Activated naive CD4-positive, alpha-beta T cell treated with anti-CD3 and anti-CD28 coated beads, Interleukin-2, amount 10 ng/mL, durations not matched to agents 7 days and 5 days (primary cell): Measurements from ENCODE around the gene NOS1AP.
"Not testable (repeated sequence)": the region's sequence is repeated elsewhere in the genome, so short reads cannot be mapped to it uniquely, and the experiment has no call there.

Experiments
- CTCF ChIA-PET: fragments of 350-600 bp; sonication (Branson Sonifier 250); formaldehyde crosslinking; loops from one replicate; lab custom pipeline; 2021; ENCODE audit warnings: antibody characterized with exemption; lab: Charles Lee
- DNase-seq: peaks from one replicate; pipeline ENCODE4 v3.0.0-alpha.2; 2020
- H3K27ac Mint-ChIP-seq: one replicate; pipeline ENCODE4 v1.8.0; 2021; ENCODE audit warnings: mild to moderate bottlenecking, moderate library complexity, mixed read lengths
- H3K27me3 Mint-ChIP-seq: one replicate; pipeline ENCODE4 v1.8.0; 2021; ENCODE audit warnings: mild to moderate bottlenecking, mixed read lengths
- H3K36me3 Mint-ChIP-seq: one replicate; pipeline ENCODE4 v1.8.0; 2021; ENCODE audit warnings: mixed read lengths
- H3K4me1 Mint-ChIP-seq: one replicate; pipeline ENCODE4 v1.8.0; 2021; ENCODE audit warnings: mixed read lengths
- H3K4me3 Mint-ChIP-seq: one replicate; pipeline ENCODE4 v1.8.0; 2021; ENCODE audit warnings: mild to moderate bottlenecking, moderate library complexity, mixed read lengths
- H3K9me3 Mint-ChIP-seq: one replicate; pipeline ENCODE4 v1.8.0; 2021; ENCODE audit warnings: mixed read lengths

NOS1AP gene

DNA sequence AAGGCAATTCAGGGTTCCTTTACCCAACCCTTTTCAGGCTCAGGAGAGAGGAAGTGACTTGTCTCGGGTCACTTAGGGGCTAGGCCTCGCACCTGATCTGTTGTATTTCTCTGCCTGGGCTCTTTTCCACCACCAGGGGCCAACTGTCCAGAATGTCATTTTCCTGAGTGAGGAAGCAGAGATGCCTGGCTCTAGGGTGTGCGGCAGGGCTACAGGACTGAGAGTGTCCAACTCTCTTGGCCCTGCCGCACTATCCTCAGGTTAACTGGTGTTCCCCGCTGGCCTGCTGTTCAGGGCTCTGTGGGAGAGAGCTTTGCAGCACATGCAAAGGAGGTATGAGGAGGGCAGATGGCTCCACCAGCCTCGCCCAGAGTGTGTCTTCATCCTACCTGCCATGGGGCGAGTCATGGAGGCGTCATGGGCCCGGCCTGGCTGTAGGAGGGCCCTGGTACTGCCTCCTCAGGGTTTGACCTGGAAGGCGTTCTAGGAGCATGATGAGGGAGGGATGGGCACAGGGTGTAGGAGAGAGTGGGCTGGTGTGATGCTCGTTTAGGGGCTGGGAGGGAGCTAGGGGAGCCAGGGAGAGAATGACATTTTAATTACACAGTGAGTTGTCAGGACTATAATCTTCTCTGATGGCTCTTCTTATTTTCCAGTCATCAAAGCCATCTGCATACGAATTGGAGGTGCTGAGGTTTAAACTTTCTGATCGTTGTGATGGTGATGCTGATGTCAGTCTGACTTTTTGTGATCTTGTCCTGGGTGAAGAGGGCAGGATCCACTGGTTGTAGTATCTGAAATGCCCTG, 128.3 kb downstream of the NOS1AP start:
- H3K27me3 Mint-ChIP-seq: peaks cover 9% of the 10 kb centered on the region
- H3K4me3 Mint-ChIP-seq: no peak overlapping the region
- H3K4me1 Mint-ChIP-seq: no peaks in the 10 kb centered on the region
- H3K27ac Mint-ChIP-seq: no peak overlapping the region
- CTCF ChIA-PET: no interaction called here
- DNase-seq: no peak
- no peaks in the 10 kb centered on the region for H3K36me3 Mint-ChIP-seq
- H3K9me3 Mint-ChIP-seq: no peaks in the 10 kb centered on the region

DNA sequence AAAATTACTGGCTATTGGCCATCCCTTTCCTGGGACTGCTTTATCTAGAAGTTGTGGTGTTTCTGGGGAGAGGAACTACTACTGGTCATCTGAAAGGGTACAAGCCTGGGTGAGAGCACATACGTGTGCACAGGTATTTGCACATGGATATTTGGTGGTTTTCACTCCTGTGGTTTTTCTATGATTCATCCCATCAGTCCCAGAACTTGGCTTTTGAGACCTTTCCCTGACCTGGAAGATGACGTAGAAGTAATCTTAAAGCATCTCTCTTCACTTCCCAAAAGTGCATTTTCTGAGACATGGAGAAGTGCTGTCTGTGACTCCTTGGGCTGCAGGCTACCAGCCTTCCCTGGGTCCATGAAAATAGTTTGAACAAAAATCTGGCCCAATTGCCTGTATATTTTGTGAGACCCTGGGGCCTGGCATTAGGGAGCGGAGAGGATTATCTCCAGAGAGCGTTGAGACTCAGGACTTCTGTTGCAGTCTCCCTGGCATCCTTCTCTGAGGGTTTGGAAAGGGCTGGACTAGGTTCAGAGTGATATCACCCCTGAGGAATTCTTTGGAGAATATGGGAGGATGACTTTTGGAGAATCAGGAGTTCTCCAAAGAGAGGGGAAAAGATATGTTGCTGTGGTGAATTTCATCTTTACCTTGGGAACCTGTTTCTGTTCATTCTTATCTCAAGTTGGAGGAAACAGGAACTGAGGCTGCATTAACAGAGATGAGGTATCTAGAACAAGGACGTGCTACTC, 130.8 kb downstream of the NOS1AP start:
- no peak overlapping the region for H3K4me3 Mint-ChIP-seq
- CTCF ChIA-PET: no interaction called here
- no peaks in the 10 kb centered on the region for H3K9me3 Mint-ChIP-seq
- H3K27ac Mint-ChIP-seq: no peak overlapping the region
- H3K4me1 Mint-ChIP-seq: no peaks in the 10 kb centered on the region
- peaks cover 13% of the 10 kb centered on the region for H3K27me3 Mint-ChIP-seq
- DNase-seq: no peak
- H3K36me3 Mint-ChIP-seq: no peaks in the 10 kb centered on the region

DNA sequence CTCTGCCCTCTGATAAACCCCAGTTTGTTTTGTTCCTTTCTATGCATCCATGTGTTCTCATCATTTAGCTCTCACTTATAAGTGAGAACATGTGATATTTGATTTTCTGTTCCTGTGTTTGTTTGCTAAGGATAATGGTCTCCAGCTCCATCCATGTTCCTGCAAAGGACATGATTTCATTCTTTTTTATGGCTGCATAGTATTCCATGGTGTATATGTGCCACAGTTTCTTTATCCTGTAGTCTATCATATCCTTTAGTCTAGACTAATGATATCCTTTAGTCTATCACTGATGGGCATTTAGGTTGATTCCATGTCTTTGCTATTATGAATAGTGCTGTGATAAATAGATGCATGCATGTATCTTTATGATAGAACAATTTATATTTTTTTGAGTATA, 131.6 kb downstream of the NOS1AP start:
- CTCF ChIA-PET, H3K9me3 Mint-ChIP-seq, H3K36me3 Mint-ChIP-seq, DNase-seq, H3K4me3 Mint-ChIP-seq, H3K27ac Mint-ChIP-seq, H3K4me1 Mint-ChIP-seq: not testable (repeated sequence)
- H3K27me3 Mint-ChIP-seq: peaks cover 13% of the 10 kb centered on the region

DNA sequence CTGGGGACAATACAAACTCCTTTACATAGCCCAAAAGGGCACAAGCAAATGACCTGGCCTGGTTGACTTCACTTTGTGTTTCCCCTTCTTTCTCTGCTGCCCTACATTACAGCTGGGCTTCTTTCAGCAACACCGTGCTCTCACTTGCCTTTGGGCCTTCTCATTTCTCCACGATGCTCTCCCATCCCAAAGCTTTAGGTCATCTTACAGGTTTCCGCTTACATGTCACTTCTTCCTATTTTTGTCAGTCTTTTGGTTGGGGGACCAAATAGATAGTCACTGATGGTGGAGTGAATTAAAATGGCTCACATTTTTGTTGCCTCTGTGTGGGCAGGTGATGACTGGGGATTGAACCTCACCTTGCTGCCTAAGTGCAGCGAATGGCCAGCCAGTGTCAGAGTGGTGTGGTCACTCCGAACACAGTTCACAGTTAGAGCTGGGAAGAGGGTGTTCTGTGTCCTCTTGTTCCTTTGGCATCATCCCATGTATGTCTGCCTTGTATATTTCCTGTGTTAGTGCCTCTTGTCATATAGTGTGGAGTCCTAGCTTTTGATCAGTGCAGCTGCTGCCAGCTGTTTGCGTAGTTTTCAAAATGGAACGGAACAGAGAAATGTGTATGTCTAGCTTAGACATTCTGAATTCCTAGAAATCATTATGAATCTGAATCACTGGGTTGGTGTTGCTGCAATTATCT, 134.8 kb downstream of the NOS1AP start:
- CTCF ChIA-PET: no interaction called here
- Mint-ChIP-seq H3K4me3 (no peak overlapping the region), H3K27ac (no peak overlapping the region), H3K9me3 (no peaks in the 10 kb centered on the region), H3K27me3 (peaks cover 13% of the 10 kb centered on the region), H3K4me1 (no peaks in the 10 kb centered on the region), H3K36me3 (no peaks in the 10 kb centered on the region)
- no peak for DNase-seq

DNA sequence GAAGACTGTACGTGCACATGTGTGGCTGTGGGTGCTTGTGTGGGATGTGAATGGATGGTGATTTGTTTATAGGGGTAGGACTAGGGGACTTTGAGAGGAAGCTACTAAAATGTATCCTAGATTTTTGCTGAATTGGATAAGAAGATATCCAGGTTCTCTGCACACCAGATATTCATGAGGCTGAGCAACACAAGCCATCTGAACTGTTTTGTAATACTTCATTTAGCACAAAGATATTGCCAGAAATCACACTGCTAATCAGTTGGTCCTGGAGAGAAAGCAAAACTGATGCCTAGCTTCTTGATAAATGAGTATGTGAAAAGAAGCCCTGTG, 135.3 kb downstream of the NOS1AP start:
- DNase-seq: no peak
- Mint-ChIP-seq H3K4me3 (no peak overlapping the region), H3K9me3 (no peaks in the 10 kb centered on the region), H3K27ac (no peak overlapping the region), H3K36me3 (no peaks in the 10 kb centered on the region), H3K27me3 (peaks cover 13% of the 10 kb centered on the region), H3K4me1 (no peaks in the 10 kb centered on the region)
- CTCF ChIA-PET: no interaction called here

DNA sequence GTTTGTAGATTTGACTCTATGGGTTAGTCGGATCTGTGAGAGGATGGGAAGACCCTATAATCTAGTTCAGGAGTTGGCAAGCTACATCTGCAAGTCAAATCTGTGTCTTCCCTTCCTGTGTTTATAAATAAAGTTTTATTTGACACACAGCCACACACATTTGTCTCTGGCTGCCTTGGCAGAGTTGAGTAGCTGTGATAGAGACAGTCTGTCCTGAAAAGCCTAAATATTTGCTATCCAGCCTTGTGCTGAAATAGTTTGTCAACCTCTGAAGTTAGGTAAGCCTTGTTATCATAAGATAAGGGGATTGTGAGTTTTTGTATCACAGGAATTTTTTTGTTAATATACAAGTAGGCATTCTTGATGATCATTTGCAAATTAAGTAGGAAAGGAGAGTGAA, 136.8 kb downstream of the NOS1AP start:
- CTCF ChIA-PET: no interaction called here
- DNase-seq: no peak
- Mint-ChIP-seq H3K27me3 (peaks cover 13% of the 10 kb centered on the region), H3K9me3 (no peaks in the 10 kb centered on the region), H3K4me1 (no peaks in the 10 kb centered on the region), H3K36me3 (no peaks in the 10 kb centered on the region), H3K4me3 (no peak overlapping the region), H3K27ac (no peak overlapping the region)

DNA sequence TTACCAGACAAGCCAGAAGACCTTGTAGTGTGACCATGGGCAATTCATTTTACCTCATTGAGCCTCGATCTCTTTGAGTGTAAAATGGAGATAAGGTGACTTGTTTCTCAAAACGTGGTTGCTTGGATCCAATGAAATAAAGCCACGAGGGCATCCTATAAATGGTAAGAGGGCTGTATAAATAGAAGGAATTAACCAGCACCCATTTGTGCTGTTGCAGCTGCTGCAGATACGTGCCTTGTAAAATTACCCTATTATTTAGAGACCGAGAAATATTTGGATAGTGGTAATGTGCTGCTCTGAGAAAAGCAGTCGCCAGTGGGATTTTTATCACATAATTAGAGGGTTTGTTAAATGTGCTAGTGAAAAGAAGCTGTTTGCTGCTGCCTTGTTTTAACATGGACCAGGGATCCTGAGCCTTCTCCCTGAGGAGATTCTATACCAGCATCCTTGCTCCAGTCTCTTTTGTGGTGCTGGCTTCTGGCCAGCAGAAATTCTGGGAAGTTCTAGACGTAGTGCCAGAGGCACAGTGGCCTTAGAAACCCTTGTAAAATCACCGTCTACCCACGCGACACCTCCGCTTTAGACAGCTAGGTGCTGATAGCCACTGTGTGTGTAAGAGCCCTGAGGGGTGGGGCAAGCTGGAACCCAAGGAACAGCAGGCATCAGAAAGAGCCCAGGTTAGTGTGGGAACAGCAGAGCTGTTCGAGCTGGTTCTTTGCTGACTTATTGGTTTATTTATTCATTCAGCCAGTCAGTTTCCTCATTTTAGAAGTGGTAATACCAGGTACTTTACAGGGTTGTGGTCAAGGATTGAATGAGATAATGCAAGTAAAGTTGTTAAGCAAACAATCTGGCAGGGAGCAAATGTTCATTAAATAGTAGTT, 137.5 kb downstream of the NOS1AP start:
- Mint-ChIP-seq H3K9me3 (no peaks in the 10 kb centered on the region), H3K36me3 (no peaks in the 10 kb centered on the region), H3K27ac (no peak overlapping the region), H3K4me1 (no peaks in the 10 kb centered on the region), H3K27me3 (peaks cover 8% of the 10 kb centered on the region), H3K4me3 (no peak overlapping the region)
- no peak for DNase-seq
- CTCF ChIA-PET: no interaction called here

DNA sequence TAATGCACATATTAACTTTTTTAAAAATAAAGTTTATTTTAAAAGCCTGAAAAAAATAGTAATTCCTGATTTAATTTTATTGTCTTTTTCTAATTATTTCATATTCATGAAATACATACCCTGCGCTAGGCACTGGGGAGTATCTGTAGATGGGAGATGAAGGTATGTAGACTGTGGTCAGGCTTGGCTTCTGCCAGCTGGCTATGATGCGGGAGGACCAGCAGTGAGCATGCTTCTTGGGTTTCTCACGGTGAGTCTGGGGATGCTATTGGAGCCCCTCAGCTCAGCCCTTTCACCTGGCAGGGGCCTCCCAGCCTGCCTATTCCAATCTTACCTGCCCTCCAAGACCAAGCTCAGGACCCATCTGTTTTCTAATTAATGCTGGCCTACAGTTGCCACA, 138.4 kb downstream of the NOS1AP start:
- DNase-seq: no peak
- CTCF ChIA-PET: no interaction called here
- H3K36me3 Mint-ChIP-seq: no peaks in the 10 kb centered on the region
- H3K4me3 Mint-ChIP-seq: no peak overlapping the region
- no peaks in the 10 kb centered on the region for H3K4me1 Mint-ChIP-seq
- H3K27me3 Mint-ChIP-seq: peaks cover 8% of the 10 kb centered on the region
- H3K9me3 Mint-ChIP-seq: no peaks in the 10 kb centered on the region
- H3K27ac Mint-ChIP-seq: no peak overlapping the region

DNA sequence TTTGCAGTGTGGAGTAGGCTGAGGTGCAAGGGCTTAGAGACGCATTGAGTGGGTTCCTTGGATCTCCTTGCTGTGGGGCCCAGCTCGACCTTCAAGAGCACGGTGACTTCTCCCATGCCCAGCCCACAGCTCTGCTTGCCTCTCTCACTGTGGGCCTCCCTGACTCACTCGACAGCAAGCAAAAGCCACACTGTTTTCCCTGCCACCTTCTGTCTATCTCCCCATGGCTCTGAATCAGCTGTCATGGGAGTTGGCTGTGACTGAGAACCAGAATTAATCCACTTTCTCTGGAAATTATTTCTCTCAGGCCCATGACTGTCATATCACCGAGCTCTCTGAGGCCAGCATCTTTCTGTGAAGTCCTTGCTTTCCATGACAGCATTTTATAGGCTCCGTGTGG, 140.7 kb downstream of the NOS1AP start:
- Mint-ChIP-seq H3K27ac (no peak overlapping the region), H3K4me1 (no peaks in the 10 kb centered on the region), H3K27me3 (peaks cover 3% of the 10 kb centered on the region), H3K36me3 (no peaks in the 10 kb centered on the region), H3K4me3 (no peak overlapping the region), H3K9me3 (no peaks in the 10 kb centered on the region)
- CTCF ChIA-PET: no interaction called here
- no peak for DNase-seq

DNA sequence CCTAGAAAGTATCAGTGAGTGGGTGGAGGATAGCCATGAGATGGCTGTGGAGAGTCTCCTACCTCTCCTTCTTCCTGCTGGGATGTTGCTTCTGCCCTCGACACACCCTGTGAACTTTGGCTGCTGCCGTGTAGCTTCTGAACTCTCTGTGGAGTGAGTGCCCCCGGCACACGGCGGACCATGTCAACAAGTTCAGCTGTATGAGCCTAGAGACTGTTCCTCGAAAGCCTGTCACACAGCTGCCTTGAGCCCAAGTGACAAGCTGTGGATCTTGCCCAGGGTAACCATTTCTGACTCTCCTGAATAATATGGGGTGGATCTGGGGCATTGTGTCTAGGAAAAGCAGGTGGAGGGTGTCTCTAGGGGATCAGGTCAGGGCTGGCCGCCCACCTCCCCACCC, 143.2 kb downstream of the NOS1AP start:
- CTCF ChIA-PET: no interaction called here
- DNase-seq: no peak
- H3K27ac Mint-ChIP-seq: no peak overlapping the region
- H3K9me3 Mint-ChIP-seq: no peaks in the 10 kb centered on the region
- peaks cover 10% of the 10 kb centered on the region for H3K27me3 Mint-ChIP-seq
- no peaks in the 10 kb centered on the region for H3K36me3 Mint-ChIP-seq
- no peak overlapping the region for H3K4me3 Mint-ChIP-seq
- no peaks in the 10 kb centered on the region for H3K4me1 Mint-ChIP-seq

DNA sequence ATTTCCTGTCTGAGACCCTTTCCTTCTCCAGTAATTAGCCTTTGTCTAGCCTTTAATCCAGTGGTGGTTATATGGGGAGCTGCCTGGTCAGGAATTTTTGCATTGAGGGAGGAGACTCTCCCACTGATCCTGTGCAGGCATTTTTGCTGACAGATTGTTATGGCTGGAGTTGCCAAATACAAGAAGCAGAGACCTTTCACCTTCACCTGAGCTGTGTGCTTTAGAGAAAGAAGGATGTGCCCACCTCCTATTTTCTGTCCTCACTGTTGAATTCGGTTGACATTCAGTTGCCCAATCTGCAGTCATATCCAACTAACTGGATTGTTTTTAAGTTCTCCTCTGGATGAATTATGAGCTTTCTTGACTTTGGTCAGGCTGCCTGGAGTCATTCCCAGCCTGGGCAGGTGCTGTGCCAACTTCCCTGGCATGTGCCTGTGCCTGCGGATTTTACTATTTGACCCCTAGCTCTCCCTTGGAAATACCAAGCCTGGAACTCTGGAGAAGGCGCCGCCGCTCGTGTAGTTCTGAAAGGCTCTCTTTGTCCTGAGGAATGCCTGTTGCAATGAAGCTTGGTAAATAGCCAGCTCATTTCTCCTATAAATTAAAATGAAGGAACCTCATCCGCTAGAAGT, 143.9 kb downstream of the NOS1AP start:
- Mint-ChIP-seq H3K27me3 (peaks cover 10% of the 10 kb centered on the region), H3K4me1 (no peaks in the 10 kb centered on the region), H3K9me3 (no peaks in the 10 kb centered on the region), H3K4me3 (no peak overlapping the region), H3K27ac (no peak overlapping the region), H3K36me3 (no peaks in the 10 kb centered on the region)
- no peak for DNase-seq
- CTCF ChIA-PET: no interaction called here

DNA sequence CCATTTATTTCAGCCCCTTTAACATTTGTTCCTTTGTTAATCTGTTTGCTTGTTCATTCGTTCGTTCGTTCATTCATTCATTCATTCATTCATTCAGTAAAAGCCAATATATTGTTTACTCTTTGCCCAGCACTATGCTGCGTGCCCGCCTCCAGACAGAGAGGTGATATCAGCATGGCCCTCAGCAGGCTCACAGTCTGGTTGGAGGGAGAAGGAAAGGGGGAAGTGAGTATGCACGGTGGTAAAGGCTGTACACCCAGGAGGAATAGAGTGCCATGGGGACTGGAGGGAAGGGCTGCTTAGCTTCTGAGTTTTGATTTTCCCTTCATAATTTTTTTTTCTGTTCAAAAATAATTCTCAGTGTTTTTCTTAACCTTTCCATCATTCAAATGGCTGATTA, 144.7 kb downstream of the NOS1AP start:
- Mint-ChIP-seq H3K27me3 (peaks cover 10% of the 10 kb centered on the region), H3K4me3 (no peak overlapping the region), H3K9me3 (no peaks in the 10 kb centered on the region), H3K4me1 (no peaks in the 10 kb centered on the region), H3K36me3 (no peaks in the 10 kb centered on the region), H3K27ac (no peak overlapping the region)
- no peak for DNase-seq
- CTCF ChIA-PET: no interaction called here

DNA sequence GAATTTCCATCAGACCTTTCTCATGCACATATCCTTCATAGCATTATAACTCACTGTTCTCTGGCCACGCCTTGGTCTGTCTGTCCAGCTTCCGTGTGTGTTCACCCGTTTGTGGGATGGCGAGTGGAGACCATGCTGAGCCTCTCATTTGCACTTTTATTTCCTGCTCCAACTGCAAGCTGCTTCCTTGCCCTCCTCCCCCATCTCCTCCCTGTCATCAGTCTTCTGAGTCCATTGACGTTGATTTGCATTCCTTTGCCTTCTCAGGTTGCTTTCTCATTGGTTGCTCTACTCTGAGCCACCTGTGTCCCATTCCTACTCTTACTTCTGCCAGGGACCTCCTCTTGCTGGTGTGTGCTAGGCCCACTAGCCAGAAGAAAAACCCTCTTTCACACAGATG, 146.4 kb downstream of the NOS1AP start:
- no peaks in the 10 kb centered on the region for H3K9me3 Mint-ChIP-seq
- DNase-seq: no peak
- H3K4me3 Mint-ChIP-seq: no peak overlapping the region
- H3K27ac Mint-ChIP-seq: no peak overlapping the region
- CTCF ChIA-PET: no interaction called here
- H3K27me3 Mint-ChIP-seq: peaks cover 6% of the 10 kb centered on the region
- H3K4me1 Mint-ChIP-seq: no peaks in the 10 kb centered on the region
- H3K36me3 Mint-ChIP-seq: no peaks in the 10 kb centered on the region

DNA sequence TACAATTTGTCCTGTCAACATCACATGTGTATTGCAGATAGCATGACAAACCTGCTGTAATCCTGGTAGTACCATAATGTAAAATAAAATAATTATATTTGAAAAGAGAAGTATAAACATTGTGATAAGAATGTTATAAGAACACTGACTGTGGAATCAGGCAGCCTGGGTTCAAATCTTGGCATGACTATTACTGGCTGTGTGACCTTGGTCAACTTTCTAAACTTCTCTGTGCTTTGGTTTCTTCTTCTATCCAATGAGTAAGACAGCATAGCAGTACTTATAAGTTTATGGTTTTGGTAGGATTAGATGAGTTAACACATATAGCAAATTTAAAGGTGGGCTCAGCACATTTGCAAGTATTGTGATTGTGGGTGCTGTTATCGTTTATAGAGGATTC, 147.1 kb downstream of the NOS1AP start:
- H3K36me3 Mint-ChIP-seq: no peaks in the 10 kb centered on the region
- DNase-seq: no peak
- no peak overlapping the region for H3K27ac Mint-ChIP-seq
- no peak overlapping the region for H3K4me3 Mint-ChIP-seq
- CTCF ChIA-PET: no interaction called here
- no peaks in the 10 kb centered on the region for H3K4me1 Mint-ChIP-seq
- peaks cover 6% of the 10 kb centered on the region for H3K27me3 Mint-ChIP-seq
- no peaks in the 10 kb centered on the region for H3K9me3 Mint-ChIP-seq
